SH-SY5Y (cell line): Measurements from ENCODE around the gene FUT8.

Source experiments
- GATA2 ChIP-seq: IDR thresholded peaks from 2 replicates; pipeline ENCODE4 v1.6.1; 2011; ENCODE audit warnings: mild to moderate bottlenecking, low read depth, low read length
- GATA3 ChIP-seq: IDR thresholded peaks from 2 replicates; pipeline ENCODE4 v1.6.1; 2011; ENCODE audit warnings: low read depth, mild to moderate bottlenecking, low read length, moderate library complexity

FUT8 gene

GRCh38 chr14:65661865-65662264 is 249.3 kb downstream of the FUT8 start:
- TF ChIP-seq GATA3 (no peak), GATA2 (no peak)

DNA sequence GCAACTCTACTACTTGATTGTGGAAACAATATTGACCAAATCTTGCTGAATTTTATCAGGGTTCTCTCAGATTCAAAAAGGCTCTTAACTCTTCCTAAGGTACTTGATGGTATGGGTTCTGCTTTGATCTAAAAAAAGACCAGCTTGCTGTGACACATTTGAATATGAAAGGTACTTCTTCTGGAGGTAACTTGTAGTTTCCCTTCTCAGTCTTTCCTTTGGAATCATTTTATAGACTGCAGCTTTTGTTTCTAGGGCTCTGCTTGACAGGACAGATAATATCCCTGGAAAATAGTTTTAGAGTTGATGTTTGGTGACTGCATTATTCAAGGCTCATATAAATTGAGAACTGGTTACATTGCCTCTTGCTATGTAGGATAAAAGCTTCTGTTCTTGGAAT is 251.9 kb downstream of the FUT8 start:
- TF ChIP-seq GATA2, result no peak
- no peak for TF ChIP-seq GATA3

DNA sequence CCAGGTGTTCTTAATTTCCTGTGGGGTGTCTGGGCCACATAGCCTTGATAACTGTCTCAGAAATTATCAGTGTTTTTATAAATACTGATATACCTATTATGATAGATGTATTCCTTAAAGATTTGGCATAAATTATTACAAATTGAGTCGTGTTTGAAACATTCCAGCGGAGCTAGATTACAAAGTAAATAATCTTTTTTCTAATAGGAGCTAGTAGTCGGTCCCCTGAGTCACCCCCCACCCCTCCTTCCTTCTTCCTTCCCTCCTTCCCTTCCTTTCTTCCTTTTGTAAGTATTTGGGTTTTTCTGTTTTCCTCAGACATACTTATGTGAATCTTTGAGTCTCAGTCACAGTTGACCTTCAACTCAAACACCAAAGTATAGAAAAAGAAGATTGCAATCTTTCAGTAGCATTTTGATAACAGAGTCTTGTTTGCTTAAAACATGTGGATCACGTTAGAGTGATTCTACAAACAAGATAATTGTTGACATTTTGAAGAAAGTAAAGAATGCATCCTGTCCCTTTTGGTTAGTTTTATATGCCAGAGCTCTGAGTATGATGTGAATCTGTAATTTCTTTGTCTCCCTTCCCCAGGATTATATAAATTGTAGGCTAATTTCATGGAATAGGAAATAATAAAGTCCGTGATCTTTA is 264.0 kb downstream of the FUT8 start:
- no peak for TF ChIP-seq GATA3
- TF ChIP-seq GATA2, result no peak

- TF ChIP-seq GATA3 (no peak), GATA2 (no peak)
Measured at GRCh38 chr14:65685572-65685971, 273.0 kb downstream of the FUT8 start.

DNA sequence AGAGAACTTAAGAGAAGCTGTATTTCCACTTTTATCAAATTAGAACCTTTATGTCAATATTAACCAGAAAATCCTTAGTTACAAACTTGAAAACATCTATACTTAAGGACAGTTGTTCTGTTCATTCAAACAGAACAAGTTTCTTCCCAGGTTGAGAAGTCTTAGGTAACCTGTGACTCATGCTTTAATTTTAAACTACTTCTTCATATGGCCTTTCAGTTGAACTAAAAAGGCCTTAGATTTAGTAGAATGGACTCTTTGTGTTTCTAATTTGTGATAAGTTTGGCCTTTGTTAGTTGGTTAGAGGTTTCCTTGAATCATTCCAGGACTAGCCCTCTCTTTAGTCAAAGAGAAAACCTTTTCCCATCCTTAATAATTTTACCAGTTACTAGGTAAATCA is 274.2 kb downstream of the FUT8 start:
- TF ChIP-seq GATA2 (no peak), GATA3 (no peak)

- TF ChIP-seq GATA3 (no peak), GATA2 (no peak)
Measured at GRCh38 chr14:65689070-65689469, 276.5 kb downstream of the FUT8 start.

GRCh38 chr14:65696801-65697200 is 284.3 kb downstream of the FUT8 start:
- TF ChIP-seq GATA2 (no peak), GATA3 (no peak)

- TF ChIP-seq GATA2 (no peak), GATA3 (no peak)
Measured at GRCh38 chr14:65703521-65703920, 291.0 kb downstream of the FUT8 start.

- TF ChIP-seq GATA2 (no peak), GATA3 (no peak)
Measured at GRCh38 chr14:65703996-65704395, 291.5 kb downstream of the FUT8 start.

- no peak for TF ChIP-seq GATA3
- no peak for TF ChIP-seq GATA2
Measured at GRCh38 chr14:65704437-65704836, 291.9 kb downstream of the FUT8 start.

GRCh38 chr14:65704850-65705249 is 292.3 kb downstream of the FUT8 start:
- TF ChIP-seq GATA2, result no peak
- TF ChIP-seq GATA3, result no peak

GRCh38 chr14:65709576-65709975 is 297.0 kb downstream of the FUT8 start:
- TF ChIP-seq GATA2, result no peak
- TF ChIP-seq GATA3, result no peak

GRCh38 chr14:65718629-65719028 is 306.1 kb downstream of the FUT8 start:
- no peak for TF ChIP-seq GATA3
- no peak for TF ChIP-seq GATA2

DNA sequence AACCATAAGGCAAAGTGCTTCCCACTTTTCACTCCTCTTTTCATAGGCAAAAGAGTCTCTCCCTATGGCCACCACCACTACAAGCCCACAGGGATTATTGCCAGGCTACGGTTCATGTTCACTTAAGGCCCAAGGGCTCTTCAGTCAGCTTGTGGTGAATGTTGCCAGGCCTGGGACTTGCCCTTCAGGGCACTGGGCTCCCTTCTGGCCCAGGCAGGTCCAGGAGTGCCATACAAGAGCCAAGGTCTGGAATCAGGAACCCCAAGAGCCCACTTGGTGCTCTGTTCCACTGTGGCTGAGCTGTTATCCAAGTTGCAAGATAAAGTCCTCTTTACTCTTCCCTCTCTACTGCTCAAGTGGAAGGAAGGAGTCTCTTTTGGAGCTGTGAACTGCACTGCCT is 307.6 kb downstream of the FUT8 start:
- TF ChIP-seq GATA3, result no peak
- TF ChIP-seq GATA2, result no peak

- TF ChIP-seq GATA3 (no peak), GATA2 (no peak)
Measured at GRCh38 chr14:65720743-65721142, 308.2 kb downstream of the FUT8 start.

DNA sequence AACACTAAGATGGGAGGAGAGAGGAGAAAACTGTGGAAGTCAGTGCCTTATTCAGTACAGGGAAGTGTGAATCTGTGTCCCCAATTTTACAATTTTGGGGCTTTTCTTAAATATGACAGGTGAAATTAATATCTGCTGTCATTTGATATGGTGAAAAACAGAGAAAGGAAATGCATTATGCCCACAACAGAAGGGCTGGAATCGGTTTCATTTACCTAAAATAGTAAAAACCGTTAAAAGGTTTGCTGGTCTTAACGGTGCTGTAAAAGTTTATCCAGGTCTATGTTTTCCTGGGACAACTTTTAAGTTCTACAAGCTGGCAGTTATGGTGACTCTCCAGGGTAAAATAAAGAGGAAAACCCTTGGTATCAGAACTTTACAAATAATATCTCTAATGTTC is 310.8 kb downstream of the FUT8 start:
- no peak for TF ChIP-seq GATA2
- TF ChIP-seq GATA3, result no peak

DNA sequence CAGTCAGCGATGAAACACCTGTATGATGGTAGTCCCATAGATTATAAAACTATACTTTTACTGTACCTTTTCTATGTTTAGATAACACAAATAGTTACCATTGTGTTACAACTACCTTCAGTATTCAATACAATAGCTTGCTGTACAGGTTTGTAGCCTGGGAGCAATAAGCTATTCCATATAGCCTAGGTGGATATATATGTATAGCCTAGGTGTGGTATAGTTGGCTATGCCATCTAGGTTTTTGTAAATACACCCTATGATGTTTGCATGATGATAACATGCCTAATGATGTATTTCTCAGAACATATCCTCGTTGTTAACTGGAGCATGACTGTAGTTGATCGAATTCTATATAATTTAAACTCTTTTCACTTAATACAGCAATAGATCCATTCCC is 316.1 kb downstream of the FUT8 start:
- TF ChIP-seq GATA3 (no peak), GATA2 (no peak)
